ENCODE data around the gene SLC45A1. TPM values are rescaled to one million over a fixed set of nuclear protein-coding genes. Genes with fewer than 3 reads are reported as not detected.

Gene SLC45A1
- total and polyA plus RNA-seq, 7 experiments from 2014 or later, result 0.15 to 1.5 (median 1.2) TPM

- no peak for ATAC-seq
- POLR2A ChIA-PET, result no interaction called here
Observed at GRCh38 chr1:8281843-8282509, 35.9 kb upstream of the SLC45A1 start.

GRCh38 chr1:8283058-8283884 lies 34.6 kb upstream of the SLC45A1 start:
- peaks cover 24 to 39% (median 30%) of the 10 kb centered on the region in 5 donors for H3K27me3 Mint-ChIP-seq
- no peaks in the 10 kb centered on the region for H3K36me3 Mint-ChIP-seq
- DNase-seq (no peak), ATAC-seq (peak; percentile 50)
- H3K4me3 ChIP-seq (ENCODE audit: low read length), result no peak overlapping the region
- peaks cover 0 to 4% (median 0%) of the 10 kb centered on the region in 11 donors for H3K9me3 Mint-ChIP-seq
- no peaks in the 10 kb centered on the region for H3K36me3 ChIP-seq (ENCODE audit: control insufficient read depth in 2 of 3, insufficient read depth in 3 of 3, low read length in 3 of 3)
- H3K27ac Mint-ChIP-seq, result peak overlapping the region in 1 of 9 donors; percentile 37
- CTCF ChIA-PET, result interaction anchor here (0.7 kb wide), 1 partner anchor 19 kb away, joined by 4 read pairs; no protein-coding TSS in a partner anchor
- H3K9me3 ChIP-seq (ENCODE audit: control insufficient read depth in 2 of 3, low read length in 3 of 3), result no peaks in the 10 kb centered on the region
- intact Hi-C loops (cut with micrococcal nuclease), result no loop called here
- no peak overlapping the region for H3K27ac ChIP-seq (ENCODE audit: low read depth, low read length)
- H3K4me3 Mint-ChIP-seq, result no peak overlapping the region
- no peaks in the 10 kb centered on the region for H3K27me3 ChIP-seq (ENCODE audit: control insufficient read depth in 2 of 2, insufficient read depth in 2 of 2, low read length in 2 of 2)
- peaks cover 0 to 5% (median 0%) of the 10 kb centered on the region in 7 donors for H3K4me1 Mint-ChIP-seq
- POLR2A ChIA-PET, result no interaction called here
- no peaks in the 10 kb centered on the region for H3K4me1 ChIP-seq (ENCODE audit: control insufficient read depth in 2 of 2, insufficient read depth in 2 of 2, low read length in 2 of 2)

More at GRCh38 chr1:8281843-8282509, 35.9 kb upstream of the SLC45A1 start:
- H3K4me3 ChIP-seq (ENCODE audit: low read length), result no peak overlapping the region
- H3K4me1 ChIP-seq (ENCODE audit: control insufficient read depth in 2 of 2, insufficient read depth in 2 of 2, low read length in 2 of 2), result no peaks in the 10 kb centered on the region
- H3K27me3 Mint-ChIP-seq, result peaks cover 24 to 39% (median 30%) of the 10 kb centered on the region in 5 donors
- no peaks in the 10 kb centered on the region for H3K36me3 ChIP-seq (ENCODE audit: control insufficient read depth in 2 of 3, insufficient read depth in 3 of 3, low read length in 3 of 3)
- H3K4me1 Mint-ChIP-seq, result peaks cover 0 to 5% (median 0%) of the 10 kb centered on the region in 7 donors
- CTCF ChIA-PET, result no interaction called here
- no peak overlapping the region for H3K4me3 Mint-ChIP-seq
- intact Hi-C loops (cut with micrococcal nuclease), result no loop called here
- no peaks in the 10 kb centered on the region for H3K27me3 ChIP-seq (ENCODE audit: control insufficient read depth in 2 of 2, insufficient read depth in 2 of 2, low read length in 2 of 2)
- no peak overlapping the region for H3K27ac ChIP-seq (ENCODE audit: low read depth, low read length)
- H3K36me3 Mint-ChIP-seq, result no peaks in the 10 kb centered on the region
- peaks cover 0 to 4% (median 0%) of the 10 kb centered on the region in 11 donors for H3K9me3 Mint-ChIP-seq
- no peaks in the 10 kb centered on the region for H3K9me3 ChIP-seq (ENCODE audit: control insufficient read depth in 2 of 3, low read length in 3 of 3)
- no peak overlapping the region for H3K27ac Mint-ChIP-seq
- DNase-seq, result no peak

- Histone ChIP-seq H3K27me3 (ENCODE audit: control insufficient read depth in 2 of 2, insufficient read depth in 2 of 2, low read length in 2 of 2) (no peaks in the 10 kb centered on the region), H3K36me3 (ENCODE audit: control insufficient read depth in 2 of 3, insufficient read depth in 3 of 3, low read length in 3 of 3) (no peaks in the 10 kb centered on the region), H3K4me1 (ENCODE audit: control insufficient read depth in 2 of 2, insufficient read depth in 2 of 2, low read length in 2 of 2) (no peaks in the 10 kb centered on the region), H3K9me3 (ENCODE audit: control insufficient read depth in 2 of 3, low read length in 3 of 3) (no peaks in the 10 kb centered on the region), H3K27ac (ENCODE audit: low read depth, low read length) (no peak overlapping the region), H3K4me3 (ENCODE audit: low read length) (no peak overlapping the region)
- no peak overlapping the region for H3K4me3 Mint-ChIP-seq
- H3K9me3 Mint-ChIP-seq, result peaks cover 0 to 4% (median 0%) of the 10 kb centered on the region in 11 donors
- H3K36me3 Mint-ChIP-seq, result no peaks in the 10 kb centered on the region
- no peak overlapping the region for H3K27ac Mint-ChIP-seq
- CTCF ChIA-PET, result no interaction called here
- no peak for DNase-seq
- H3K27me3 Mint-ChIP-seq, result peaks cover 24 to 39% (median 30%) of the 10 kb centered on the region in 5 donors
- ATAC-seq, result no peak
- H3K4me1 Mint-ChIP-seq, result peaks cover 0 to 5% (median 0%) of the 10 kb centered on the region in 7 donors
- intact Hi-C loops (cut with micrococcal nuclease), result no loop called here
- POLR2A ChIA-PET, result no interaction called here
Observed at GRCh38 chr1:8284127-8284526, 33.8 kb upstream of the SLC45A1 start.

GRCh38 chr1:8285103-8285502 lies 32.8 kb upstream of the SLC45A1 start:
- H3K9me3 ChIP-seq (ENCODE audit: control insufficient read depth in 2 of 3, low read length in 3 of 3), result no peaks in the 10 kb centered on the region
- intact Hi-C loops (cut with micrococcal nuclease), result no loop called here
- H3K36me3 ChIP-seq (ENCODE audit: control insufficient read depth in 2 of 3, insufficient read depth in 3 of 3, low read length in 3 of 3), result no peaks in the 10 kb centered on the region
- CTCF ChIA-PET, result no interaction called here
- POLR2A ChIA-PET, result no interaction called here
- Mint-ChIP-seq H3K4me3 (no peak overlapping the region), H3K4me1 (peaks cover 0 to 5% (median 0%) of the 10 kb centered on the region in 7 donors), H3K27ac (no peak overlapping the region), H3K9me3 (peaks cover 0 to 4% (median 0%) of the 10 kb centered on the region in 11 donors), H3K27me3 (peaks cover 24 to 39% (median 30%) of the 10 kb centered on the region in 5 donors), H3K36me3 (no peaks in the 10 kb centered on the region)
- ATAC-seq, result no peak
- no peaks in the 10 kb centered on the region for H3K27me3 ChIP-seq (ENCODE audit: control insufficient read depth in 2 of 2, insufficient read depth in 2 of 2, low read length in 2 of 2)
- no peak overlapping the region for H3K27ac ChIP-seq (ENCODE audit: low read depth, low read length)
- DNase-seq, result no peak
- H3K4me1 ChIP-seq (ENCODE audit: control insufficient read depth in 2 of 2, insufficient read depth in 2 of 2, low read length in 2 of 2), result no peaks in the 10 kb centered on the region
- H3K4me3 ChIP-seq (ENCODE audit: low read length), result no peak overlapping the region

- peaks cover 21 to 35% (median 26%) of the 10 kb centered on the region in 5 donors for H3K27me3 Mint-ChIP-seq
Observed at GRCh38 chr1:8285965-8286364, 31.9 kb upstream of the SLC45A1 start.

GRCh38 chr1:8293118-8293517 lies 24.8 kb upstream of the SLC45A1 start:
- intact Hi-C loops (cut with micrococcal nuclease), result no loop called here
- POLR2A ChIA-PET, result no interaction called here
- no peaks in the 10 kb centered on the region for H3K4me1 ChIP-seq (ENCODE audit: control insufficient read depth in 2 of 2, insufficient read depth in 2 of 2, low read length in 2 of 2)

More at GRCh38 chr1:8285965-8286364, 31.9 kb upstream of the SLC45A1 start:
- no peak for ATAC-seq
- Mint-ChIP-seq H3K4me3 (no peak overlapping the region), H3K4me1 (peaks cover 0 to 5% (median 0%) of the 10 kb centered on the region in 7 donors), H3K36me3 (no peaks in the 10 kb centered on the region), H3K9me3 (peaks cover 0 to 4% (median 0%) of the 10 kb centered on the region in 11 donors), H3K27ac (no peak overlapping the region)
- Histone ChIP-seq H3K36me3 (ENCODE audit: control insufficient read depth in 2 of 3, insufficient read depth in 3 of 3, low read length in 3 of 3) (no peaks in the 10 kb centered on the region), H3K27me3 (ENCODE audit: control insufficient read depth in 2 of 2, insufficient read depth in 2 of 2, low read length in 2 of 2) (no peaks in the 10 kb centered on the region), H3K27ac (ENCODE audit: low read depth, low read length) (no peak overlapping the region), H3K4me3 (ENCODE audit: low read length) (no peak overlapping the region), H3K4me1 (ENCODE audit: control insufficient read depth in 2 of 2, insufficient read depth in 2 of 2, low read length in 2 of 2) (no peaks in the 10 kb centered on the region), H3K9me3 (ENCODE audit: control insufficient read depth in 2 of 3, low read length in 3 of 3) (no peaks in the 10 kb centered on the region)
- no peak for DNase-seq
- POLR2A ChIA-PET, result no interaction called here
- CTCF ChIA-PET, result interaction anchor here (0.6 kb wide), 1 partner anchor 134 kb away, joined by 3 read pairs; no protein-coding TSS in a partner anchor
- intact Hi-C loops (cut with micrococcal nuclease), result no loop called here

More at GRCh38 chr1:8293118-8293517, 24.8 kb upstream of the SLC45A1 start:
- no peak overlapping the region for H3K27ac ChIP-seq (ENCODE audit: low read depth, low read length)
- H3K36me3 ChIP-seq (ENCODE audit: control insufficient read depth in 2 of 3, insufficient read depth in 3 of 3, low read length in 3 of 3), result no peaks in the 10 kb centered on the region
- H3K4me1 Mint-ChIP-seq, result peaks cover 0 to 2% (median 0%) of the 10 kb centered on the region in 7 donors
- no peaks in the 10 kb centered on the region for H3K9me3 Mint-ChIP-seq
- no peak overlapping the region for H3K4me3 ChIP-seq (ENCODE audit: low read length)
- no peaks in the 10 kb centered on the region for H3K9me3 ChIP-seq (ENCODE audit: control insufficient read depth in 2 of 3, low read length in 3 of 3)
- ATAC-seq, result no peak
- DNase-seq, result no peak
- H3K27me3 Mint-ChIP-seq, result peaks cover 0 to 5% (median 0%) of the 10 kb centered on the region in 5 donors
- H3K4me3 Mint-ChIP-seq, result no peak overlapping the region
- no peaks in the 10 kb centered on the region for H3K27me3 ChIP-seq (ENCODE audit: control insufficient read depth in 2 of 2, insufficient read depth in 2 of 2, low read length in 2 of 2)
- CTCF ChIA-PET, result no interaction called here
- H3K36me3 Mint-ChIP-seq, result no peaks in the 10 kb centered on the region
- H3K27ac Mint-ChIP-seq, result no peak overlapping the region

Measured in naive thymus-derived CD4-positive, alpha-beta T cell (primary cell).